GM19467 (cell line): ENCODE data around the gene GPAT2.
"Not testable (repeated sequence)": the region's sequence is repeated elsewhere in the genome, so short reads cannot be mapped to it uniquely, and the experiment has no call there.

Experiments used
- ATAC-seq: cut with Tn5 transposase; IDR thresholded peaks from one replicate; pipeline ENCODE4 v1.9.1; 2021; ENCODE audit warnings: mild to moderate bottlenecking, moderate library complexity; ENCODE audit not compliant: unreplicated experiment

GPAT2 gene

GRCh38 chr2:96024336-96025193, 10.2 kb downstream of the GPAT2 start:
- no peak for ATAC-seq

GRCh38 chr2:96023701-96024100, 11.0 kb downstream of the GPAT2 start:
- ATAC-seq = not testable (repeated sequence)

DNA sequence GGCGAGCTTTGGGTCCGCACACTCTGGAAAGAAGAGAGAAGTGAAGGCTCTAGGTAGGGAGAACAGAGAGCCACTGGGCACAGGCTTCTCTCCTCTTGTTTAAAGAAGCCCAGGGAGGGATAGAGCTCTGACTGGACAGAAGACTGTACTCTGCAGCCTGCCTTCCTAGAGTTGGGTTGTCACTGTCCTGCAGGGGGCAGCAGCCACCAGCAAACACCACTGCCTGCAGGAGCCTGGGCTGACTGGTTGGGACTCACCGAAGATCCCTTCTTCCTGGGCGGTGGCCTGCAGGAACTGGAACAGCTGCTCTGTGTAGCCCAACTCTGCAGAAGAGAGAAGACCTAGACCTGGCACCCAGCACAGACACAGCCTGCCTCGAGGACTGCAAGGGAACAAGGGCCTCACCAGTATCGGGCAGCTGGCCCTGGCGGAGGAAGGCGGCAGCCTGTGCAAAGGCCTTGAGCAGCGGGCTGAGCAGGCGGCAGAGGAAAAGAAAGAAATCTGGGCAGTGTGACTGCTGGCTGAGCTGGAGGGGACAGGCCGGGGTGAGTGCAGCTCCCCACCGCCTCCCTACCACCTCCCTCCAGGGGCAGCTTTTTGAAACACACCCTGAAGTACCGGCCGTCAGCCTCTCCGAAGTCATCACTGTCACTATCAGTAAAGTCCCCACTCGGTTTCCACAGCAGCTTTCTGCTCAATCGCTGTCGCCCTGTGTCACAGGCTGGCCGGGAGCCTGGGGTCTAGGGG, 11.8 kb downstream of the GPAT2 start:
- ATAC-seq = peak; percentile 53

DNA sequence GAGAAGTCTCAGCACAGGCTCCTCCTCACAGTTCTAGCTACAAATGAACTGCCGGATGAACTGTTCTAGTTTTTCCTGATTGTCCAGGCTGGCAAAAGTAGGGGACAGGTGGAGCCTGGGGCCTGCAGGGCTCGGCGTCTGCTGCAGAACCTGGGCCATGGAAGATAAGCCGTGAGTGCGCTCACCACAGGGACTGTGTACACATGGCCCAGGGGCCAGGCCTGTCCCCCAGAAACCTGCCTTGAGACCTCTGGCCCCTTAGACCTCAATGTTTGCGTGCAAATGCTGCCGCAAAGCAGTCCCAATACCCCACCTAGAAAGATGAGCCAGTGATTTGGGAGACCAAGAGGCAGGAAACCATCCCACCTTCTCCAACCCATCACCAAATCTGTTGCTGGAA, 12.6 kb downstream of the GPAT2 start:
- not testable (repeated sequence) for ATAC-seq

GRCh38 chr2:96021142-96021541, 13.6 kb downstream of the GPAT2 start:
- not testable (repeated sequence) for ATAC-seq

DNA sequence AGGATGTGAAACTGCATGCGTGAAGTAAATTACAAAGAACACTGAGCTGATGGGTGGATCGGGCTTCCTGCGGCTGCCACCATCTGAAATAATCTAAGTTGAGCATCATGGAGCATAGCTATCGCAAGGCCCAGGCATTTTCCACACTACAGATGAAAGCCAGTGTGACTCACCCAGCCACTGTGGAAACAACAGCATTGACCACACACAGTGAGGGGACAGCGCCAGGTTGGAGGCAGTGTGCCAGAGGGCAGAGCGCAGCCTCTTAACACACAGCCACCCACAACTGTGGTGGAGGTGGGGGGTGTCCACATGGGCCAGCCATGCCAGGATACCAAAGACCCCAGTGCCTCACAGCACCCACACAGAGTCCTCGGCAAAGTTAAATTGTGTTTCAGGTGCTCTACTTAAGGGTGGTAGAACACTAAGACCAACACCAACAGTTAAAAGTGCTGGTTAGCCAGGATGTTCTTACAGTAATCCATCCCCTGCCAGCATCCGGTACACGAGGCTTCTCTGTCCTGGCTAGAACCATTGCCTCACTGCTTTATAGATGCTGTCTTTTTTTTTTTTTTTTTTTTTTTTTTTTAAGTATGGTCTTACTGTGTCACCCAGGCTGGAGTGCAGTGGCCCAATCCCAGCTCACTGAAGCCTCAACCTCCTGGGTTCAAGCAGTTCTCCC, 14.7 kb downstream of the GPAT2 start:
- ATAC-seq = not testable (repeated sequence)

GRCh38 chr2:96016321-96016720, 18.4 kb downstream of the GPAT2 start:
- not testable (repeated sequence) for ATAC-seq

DNA sequence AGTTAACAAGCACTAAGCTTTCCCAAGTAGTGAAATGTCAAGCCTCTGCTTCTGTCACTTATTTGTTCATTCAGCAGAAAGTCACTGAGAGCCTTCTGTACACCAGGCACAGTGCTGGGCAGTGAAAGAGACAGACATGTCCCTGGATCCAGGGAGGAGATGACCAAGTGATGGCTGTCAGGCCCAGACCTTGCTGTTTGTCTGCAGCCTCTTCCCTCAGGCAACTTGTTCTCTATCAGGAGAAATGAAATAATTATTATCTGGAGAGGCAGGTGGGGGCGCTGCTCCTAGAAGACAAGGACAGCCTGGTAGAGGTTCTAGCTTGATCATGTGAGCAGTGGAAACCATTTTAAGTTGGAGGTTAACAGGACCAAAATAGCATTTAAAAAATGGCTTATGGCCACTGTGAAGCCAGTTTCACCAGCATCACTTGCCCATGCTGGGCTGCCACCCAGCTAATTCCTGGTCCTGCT, 21.9 kb downstream of the GPAT2 start:
- ATAC-seq = not testable (repeated sequence)

GRCh38 chr2:96012086-96012791, 22.5 kb downstream of the GPAT2 start:
- not testable (repeated sequence) for ATAC-seq

DNA sequence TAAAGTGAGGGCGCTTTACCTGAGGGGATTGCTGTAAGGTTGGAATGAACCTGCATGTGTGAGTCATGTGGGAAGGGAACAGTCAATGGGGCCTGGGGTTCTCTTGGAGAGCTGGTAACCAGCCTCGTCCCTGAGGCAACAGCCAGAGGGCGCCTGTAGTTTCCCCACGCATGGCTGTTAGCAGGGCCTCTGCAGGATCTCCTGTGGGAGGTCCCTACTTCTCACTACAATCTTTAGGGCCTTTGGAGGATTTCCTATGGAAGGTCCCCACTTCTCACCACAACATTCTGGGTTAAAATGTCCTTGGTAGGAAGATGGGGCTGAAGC, 23.6 kb downstream of the GPAT2 start:
- ATAC-seq = not testable (repeated sequence)

DNA sequence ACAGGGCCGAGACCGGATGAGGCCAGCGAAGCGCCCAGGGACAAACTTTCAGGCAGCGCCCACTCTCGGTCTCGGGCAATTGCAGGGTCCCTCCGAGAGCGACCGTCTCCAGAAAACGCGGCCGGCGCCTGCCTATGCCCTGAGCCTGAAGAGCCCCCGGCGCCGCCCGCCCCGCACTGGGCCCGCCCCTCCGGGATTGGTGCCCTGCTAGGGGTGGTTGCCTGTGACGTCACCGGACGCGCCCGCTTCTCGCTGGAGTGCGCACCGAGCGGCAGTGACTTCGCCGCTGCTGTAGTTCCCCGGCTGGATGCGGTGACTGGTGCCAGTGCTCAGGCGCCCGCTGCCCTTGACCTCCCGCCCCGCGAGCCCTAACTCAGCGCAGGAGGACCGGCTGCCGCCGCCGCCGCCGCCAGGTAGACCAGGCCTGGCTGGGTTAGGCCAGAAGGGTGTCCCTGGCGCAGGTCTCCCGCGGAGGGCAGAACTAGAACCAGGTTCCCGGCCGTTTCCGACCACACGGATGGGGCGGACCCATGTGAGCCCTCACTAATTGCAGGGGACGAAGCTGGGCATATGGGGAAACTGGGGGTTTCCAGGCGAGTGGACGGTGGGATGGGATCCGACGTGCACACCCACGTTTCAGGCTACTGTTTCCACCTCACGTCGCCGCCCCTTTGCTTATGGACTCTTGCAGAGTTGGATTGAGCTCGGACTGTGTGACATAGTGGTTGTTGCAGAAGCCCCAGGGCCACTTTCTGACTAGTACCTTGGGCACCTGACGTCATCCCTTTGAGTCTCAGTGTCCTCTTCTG, 24.2 kb downstream of the GPAT2 start:
- peak; percentile 99 for ATAC-seq

DNA sequence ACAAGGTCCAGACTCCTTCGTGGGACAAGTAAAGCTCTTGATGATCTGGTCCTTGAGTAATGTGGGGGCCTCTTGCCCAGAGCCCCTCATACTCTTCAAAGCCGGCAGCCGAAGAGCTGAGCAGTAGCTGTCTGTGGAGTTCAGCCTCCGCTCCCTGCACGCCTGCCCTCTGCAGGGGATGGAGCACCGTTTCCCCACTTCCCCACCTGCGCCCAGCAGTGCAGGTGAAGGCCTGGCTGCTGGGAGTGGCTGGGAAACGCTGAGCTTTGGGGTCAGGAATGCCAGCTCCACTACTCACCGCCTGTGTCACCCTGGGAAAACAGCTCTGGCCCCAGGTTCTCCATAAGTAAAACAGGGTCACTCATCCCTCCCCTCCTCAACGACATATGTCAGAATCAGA, 24.9 kb downstream of the GPAT2 start:
- not testable (repeated sequence) for ATAC-seq

- not testable (repeated sequence) for ATAC-seq
Measured at GRCh38 chr2:96008051-96008450, 26.7 kb downstream of the GPAT2 start.

DNA sequence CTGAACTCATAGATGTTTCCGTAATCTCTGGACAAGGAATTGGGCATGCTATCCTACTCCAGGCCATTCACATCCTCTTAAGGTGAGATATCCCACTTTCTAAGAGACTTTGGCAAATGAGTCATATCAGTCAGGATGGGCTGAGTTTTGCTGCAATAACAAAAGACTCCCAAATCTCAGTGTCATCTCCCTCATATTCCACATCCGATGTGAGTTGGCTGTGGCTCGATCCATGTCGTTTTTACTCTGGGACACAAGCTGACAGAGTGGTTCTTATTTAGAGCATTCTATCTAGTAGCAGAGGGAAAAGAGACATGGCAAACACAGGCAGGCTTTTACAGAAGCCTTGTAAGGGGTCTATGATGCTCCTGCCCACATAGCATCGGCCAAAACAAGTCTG, 28.5 kb downstream of the GPAT2 start:
- not testable (repeated sequence) for ATAC-seq

GRCh38 chr2:95992520-95993272, 42.0 kb downstream of the GPAT2 start:
- peak; percentile 44 for ATAC-seq

- peak; percentile 37 for ATAC-seq
Measured at GRCh38 chr2:95992102-95992501, 42.6 kb downstream of the GPAT2 start.

- ATAC-seq = peak; percentile 89
Measured at GRCh38 chr2:95991351-95992094, 43.2 kb downstream of the GPAT2 start, which contains the start of gene ANKRD36C. Gene ANKRD36C (minus strand): TSS chr2:95991824. CDS start chr2:95991708, 116 bp downstream.

GRCh38 chr2:95990884-95991283, 43.8 kb downstream of the GPAT2 start:
- ATAC-seq = not testable (repeated sequence)
